ENCODE data around the gene MDN1.

GRCh38 chr6:89736893-89737292 is 82.7 kb downstream of the MDN1 start:
- TF ChIP-seq CTCF (IDR thresholded peaks at IDR 0.05) = no peak
- TF ChIP-seq POLR2A (IDR thresholded peaks at IDR 0.05) = no peak
